ENCODE measurements around the gene CALML5.

- no peak for TF ChIP-seq CTCF (IDR thresholded peaks at IDR 0.05)
- no peak for TF ChIP-seq EP300 (IDR thresholded peaks at IDR 0.05)
These were observed 14.1 kb downstream of the CALML5 start for GRCh38 chr10:5485290-5485689.
